Heart left ventricle (tissue), 16 donors: ENCODE data around the gene IMPDH2. TPM values are rescaled to one million over a fixed set of nuclear protein-coding genes. Genes with fewer than 3 reads are reported as not detected.
A peak's percentile ranks its signal among the peaks of the same experiment; 100 is the strongest.

Experiments used
- ATAC-seq, 4 donors: fragments of 200-7000 bp; cut with Tn5 transposase; one replicate each; pipeline ENCODE4 v1.9.1; 2020 to 2022; ENCODE audit warnings: moderate library complexity in 4 of 4, mild to moderate bottlenecking in 3 of 4, moderate number of reproducible peaks in 1 of 4
- DNase-seq, 5 donors: peaks; one replicate each; pipeline ENCODE4 v3.0.0-alpha.2; 2020
- H3K27ac ChIP-seq, 12 donors: fragments of 200-600 bp; sonication (generic) in 4 of 12; one replicate each; pipeline versions ENCODE4 v1.5.0 to v1.8.0; 2016 to 2022; ENCODE audit warnings: mild to moderate bottlenecking in 2 of 12
- H3K27me3 ChIP-seq, 9 donors: fragments of 200-600 bp; sonication (generic) in 2 of 9; one replicate each; pipeline versions ENCODE4 v1.5.1 to v1.8.0; 2016 to 2022; ENCODE audit warnings: mild to moderate bottlenecking in 3 of 9
- H3K36me3 ChIP-seq, 9 donors: fragments of 200-600 bp; sonication (generic) in 2 of 9; one replicate each; pipeline versions ENCODE4 v1.5.0 to v1.8.0; 2018 to 2022; ENCODE audit warnings: mild to moderate bottlenecking in 2 of 9
- H3K4me1 ChIP-seq, 12 donors: fragments of 200-600 bp; sonication (generic) in 4 of 12; one replicate each; pipeline versions ENCODE4 v1.5.0 to v1.8.0; 2016 to 2022; ENCODE audit warnings: mild to moderate bottlenecking in 3 of 12
- H3K4me3 ChIP-seq, 12 donors: fragments of 200-600 bp; sonication (generic) in 4 of 12; one replicate each; pipeline versions ENCODE4 v1.5.0 to v1.8.0; 2017 to 2022; ENCODE audit warnings: mild to moderate bottlenecking in 9 of 12, moderate library complexity in 4 of 12
- H3K9me3 ChIP-seq, 12 donors: fragments of 200-600 bp; sonication (generic) in 4 of 12; one replicate each; pipeline versions ENCODE4 v1.5.0 to v1.8.0; 2016 to 2022; ENCODE audit warnings: mild to moderate bottlenecking in 1 of 12
- POLR2A ChIP-seq, 2 donors: fragments of 450-650 bp; IDR thresholded peaks; one replicate each; pipeline ENCODE4 v1.6.1; 2017; ENCODE audit warnings: antibody characterized with exemption in 2 of 2, mild to moderate bottlenecking in 2 of 2, moderate library complexity in 2 of 2
- WGBS, 4 donors: extraction: QIAGEN DNeasy Blood & Tissue Kit in 2 of 4; methylation state at CpG; one replicate each; pipeline versions ENCODE4 v1.1.5 to v1.1.7; 2013 to 2018; 5-methylcytosine and 5-hydroxymethylcytosine counted together
- intact Hi-C, 10 donors: fragments of 100-400 bp; cut with DNase I; formaldehyde crosslinking; loops; one replicate each; pipeline versions ENCODE4 v1.11.1 to v1.14.2; 2022
- polyA plus RNA-seq, 2 donors: library from polyadenylated mRNA; stranded (reverse); fragments of 200-250 nt; gene quantifications; one replicate each; pipeline ENCODE4 v1.2.3, GENCODE V29; 2013
- total RNA-seq, 9 donors: library from RNA; depleted of rRNA in 2 of 9; stranded (reverse); fragments of >200 nt in 2 of 9; fragmentation: NEBNext Ultra II Directional in 3 of 9; extraction: Animal tissue kit (Norgen Biotek cat#: 25700) in 3 of 9; gene quantifications; one replicate each; pipeline versions ENCODE4 v1.1.0 to v1.2.4, GENCODE V29; 2016 to 2023
- TF ChIP-seq, protein P1 (sequence below), 12 donors: fragments of 200-600 bp; sonication (generic) in 4 of 12; IDR thresholded peaks; one replicate each; pipeline versions ENCODE4 v1.5.0 to v1.8.0; 2018 to 2022; ENCODE audit warnings: antibody characterized with exemption in 12 of 12, mild to moderate bottlenecking in 5 of 12
- donor health status: ischemic (EF 13 %, LVEDD 7.1; RV severe dilation, severe dysfunction).
- donor health status: healthy with polysubstance abuse.
- donor health status: DM: no; HTN: yes; CAD: no.
- donor health status: DM: no; HTN: no; CAD: no.
- donor health status: ischemic (EF 25% LVEDD 6.9; RV normal size, moderate dysfunction).
- donor health status: ischemic (EF 25% LVEDD 5.7; RV mildly dilated, moderate dysfunction).
- donor health status: healthy.
- donor health status: DM: yes; HTN: yes; CAD: no.
- donor health status: ischemic (EF 35%, LVEDD 5.7; RV mildly dilated, moderate dysfunction).
- donor health status: nonischemic (EF 11% LVEDD 7.7; RV severe dilation, severe dysfunction).
- donor health status: DM: yes; HTN: yes; CAD: no.
- donor health status: PGD.
- donor health status: ischemic (EF 29% LVEDD 5.4; RV normal size, mild dysfunction).
- donor health status: nonischemic (EF 23%, LVEDD 6.1; RV moderate dilation, normal function).

The IMPDH2 gene
- total and polyA plus RNA-seq, 11 donors = 35.9 to 116 (median 55.4) TPM

DNA sequence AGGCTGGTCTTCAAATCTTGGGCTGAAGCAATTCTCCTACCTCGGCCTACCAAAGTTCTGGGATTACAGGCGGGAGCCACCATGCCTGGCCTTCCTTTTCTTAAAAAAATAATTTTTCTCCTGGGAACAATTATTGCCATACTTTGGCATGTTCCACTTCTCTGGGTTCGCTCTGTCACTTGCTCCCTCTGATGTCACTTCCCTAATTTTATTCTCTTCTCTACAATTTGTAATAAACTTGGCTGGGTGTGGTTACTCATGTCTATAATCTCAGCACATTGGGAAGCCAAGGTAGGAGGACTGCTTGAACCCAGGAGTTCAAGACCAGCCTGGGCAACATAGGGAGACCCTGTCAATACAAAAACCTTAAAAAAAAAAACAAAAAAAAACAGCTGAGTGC lies 6.1 kb upstream of the IMPDH2 start:
- H3K36me3 ChIP-seq = peaks cover 3 to 99% (median 94%) of the 10 kb centered on the region in 9 donors
- no peak for ATAC-seq
- H3K4me3 ChIP-seq = no peak overlapping the region
- no peak for DNase-seq
- WGBS, 4 donors = 85 to 95% (median 93%) methylated on average over 3 of the region's 3 CpGs
- H3K27me3 ChIP-seq = no peaks in the 10 kb centered on the region
- H3K9me3 ChIP-seq = no peaks in the 10 kb centered on the region
- H3K27ac ChIP-seq = peak overlapping the region in 1 of 12 donors; percentile 7
- peaks cover 0 to 10% (median 0%) of the 10 kb centered on the region in 12 donors for H3K4me1 ChIP-seq
- intact Hi-C loops = no loop called here
- TF ChIP-seq, protein P1, sequence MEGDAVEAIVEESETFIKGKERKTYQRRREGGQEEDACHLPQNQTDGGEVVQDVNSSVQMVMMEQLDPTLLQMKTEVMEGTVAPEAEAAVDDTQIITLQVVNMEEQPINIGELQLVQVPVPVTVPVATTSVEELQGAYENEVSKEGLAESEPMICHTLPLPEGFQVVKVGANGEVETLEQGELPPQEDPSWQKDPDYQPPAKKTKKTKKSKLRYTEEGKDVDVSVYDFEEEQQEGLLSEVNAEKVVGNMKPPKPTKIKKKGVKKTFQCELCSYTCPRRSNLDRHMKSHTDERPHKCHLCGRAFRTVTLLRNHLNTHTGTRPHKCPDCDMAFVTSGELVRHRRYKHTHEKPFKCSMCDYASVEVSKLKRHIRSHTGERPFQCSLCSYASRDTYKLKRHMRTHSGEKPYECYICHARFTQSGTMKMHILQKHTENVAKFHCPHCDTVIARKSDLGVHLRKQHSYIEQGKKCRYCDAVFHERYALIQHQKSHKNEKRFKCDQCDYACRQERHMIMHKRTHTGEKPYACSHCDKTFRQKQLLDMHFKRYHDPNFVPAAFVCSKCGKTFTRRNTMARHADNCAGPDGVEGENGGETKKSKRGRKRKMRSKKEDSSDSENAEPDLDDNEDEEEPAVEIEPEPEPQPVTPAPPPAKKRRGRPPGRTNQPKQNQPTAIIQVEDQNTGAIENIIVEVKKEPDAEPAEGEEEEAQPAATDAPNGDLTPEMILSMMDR (IDR thresholded peaks at IDR 0.05) = no peak
- TF ChIP-seq POLR2A (IDR thresholded peaks at IDR 0.05) = no peak

DNA sequence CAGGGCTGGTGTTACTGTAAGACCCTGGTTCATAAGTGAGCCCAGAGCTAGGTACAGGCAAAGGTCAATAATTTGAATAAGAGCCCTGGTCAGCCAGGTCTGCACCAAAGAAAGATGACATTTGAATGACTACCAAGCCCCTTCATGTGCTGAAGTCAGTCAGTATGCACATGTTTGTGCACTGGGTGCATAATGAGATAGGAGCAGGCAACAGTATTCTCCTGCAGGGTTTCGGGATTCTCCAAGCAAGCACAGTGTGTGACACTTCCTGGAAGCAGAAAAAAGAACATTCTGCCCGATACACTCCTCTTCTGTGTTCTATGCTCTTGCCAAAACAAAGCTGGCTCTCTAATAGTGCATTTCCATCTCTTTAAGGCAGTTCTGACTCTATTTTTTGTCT lies 5.5 kb upstream of the IMPDH2 start:
- Histone ChIP-seq H3K27ac (peak overlapping the region in 1 of 12 donors; percentile 7), H3K9me3 (no peaks in the 10 kb centered on the region), H3K27me3 (no peaks in the 10 kb centered on the region), H3K4me1 (peaks cover 0 to 11% (median under 1%) of the 10 kb centered on the region in 12 donors), H3K36me3 (peaks cover 3 to 99% (median 96%) of the 10 kb centered on the region in 9 donors), H3K4me3 (no peak overlapping the region)
- ATAC-seq (no peak), DNase-seq (no peak)
- WGBS, 4 donors = 90 to 94% (median 93%) methylated on average over 2 of the region's 2 CpGs
- no peak for TF ChIP-seq POLR2A (IDR thresholded peaks at IDR 0.05)
- TF ChIP-seq, protein P1 (IDR thresholded peaks at IDR 0.05) = no peak
- intact Hi-C loops = no loop called here

DNA sequence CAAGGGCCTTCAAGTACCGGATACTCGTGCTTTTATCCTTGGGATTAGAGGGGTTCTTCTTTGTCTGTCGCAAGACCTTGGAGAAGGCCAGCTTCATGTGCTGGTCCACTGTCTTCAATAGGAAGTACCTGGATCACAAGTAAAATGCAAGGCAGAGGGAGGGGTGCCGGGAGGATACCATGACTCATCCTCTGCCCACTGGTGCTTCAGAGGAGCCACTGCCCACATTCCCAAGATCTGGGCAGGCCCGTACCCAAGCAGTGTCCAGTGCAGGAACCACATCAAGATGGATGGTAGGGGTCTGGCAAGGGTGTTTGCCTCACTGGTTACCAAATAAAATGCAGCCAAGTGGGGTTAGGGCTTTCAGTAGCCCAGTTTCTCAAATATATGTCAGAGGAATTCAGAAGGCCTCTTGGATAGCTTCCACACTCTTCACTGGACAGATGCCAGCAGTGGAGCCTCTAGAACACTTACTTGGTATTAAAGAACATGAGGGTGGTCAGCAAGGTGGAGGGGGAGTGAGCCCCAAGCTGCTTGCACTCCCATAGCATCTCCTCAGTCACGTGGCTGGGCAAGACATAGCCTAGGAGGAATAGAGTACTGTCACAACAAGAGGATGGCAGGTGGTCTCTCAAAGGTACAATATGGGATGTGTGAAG lies 3.6 kb upstream of the IMPDH2 start:
- H3K4me1 ChIP-seq = peaks cover 3 to 28% (median 14%) of the 10 kb centered on the region in 12 donors
- H3K4me3 ChIP-seq = no peak overlapping the region
- no peak overlapping the region for H3K27ac ChIP-seq
- no peak for DNase-seq
- TF ChIP-seq POLR2A (IDR thresholded peaks at IDR 0.05) = no peak
- TF ChIP-seq, protein P1 (IDR thresholded peaks at IDR 0.05) = no peak
- H3K27me3 ChIP-seq = no peaks in the 10 kb centered on the region
- no peaks in the 10 kb centered on the region for H3K9me3 ChIP-seq
- 87 to 92% (median 91%) methylated on average over 6 of the region's 6 CpGs for WGBS, 4 donors
- intact Hi-C loops = no loop called here
- H3K36me3 ChIP-seq = peaks cover 3 to 82% (median 77%) of the 10 kb centered on the region in 9 donors
- no peak for ATAC-seq

DNA sequence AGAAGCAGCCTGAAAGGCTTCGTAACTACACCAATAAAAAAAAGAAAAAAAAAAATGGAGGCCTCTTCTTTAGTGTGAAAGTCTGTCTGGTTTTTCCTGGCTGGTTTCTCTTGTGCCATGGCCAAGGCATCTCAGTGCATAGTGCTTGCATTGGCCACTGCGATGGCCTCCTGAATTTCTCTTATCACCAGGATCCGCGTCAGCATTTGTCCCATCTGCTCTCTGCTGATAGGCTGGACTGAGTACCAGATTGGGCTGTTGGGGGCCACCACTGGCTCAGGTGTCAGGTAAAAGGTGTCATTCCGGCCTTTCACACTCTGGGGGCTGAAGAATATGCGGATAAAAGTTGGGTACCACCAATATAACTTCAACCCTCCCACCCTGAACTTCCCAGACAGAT lies 1.1 kb upstream of the IMPDH2 start:
- no peak for TF ChIP-seq POLR2A (IDR thresholded peaks at IDR 0.05)
- TF ChIP-seq, protein P1 (IDR thresholded peaks at IDR 0.05) = no peak
- DNase-seq (no peak), ATAC-seq (no peak)
- H3K4me3 ChIP-seq = no peak overlapping the region
- peaks cover 0 to 82% (median 74%) of the 10 kb centered on the region in 9 donors for H3K36me3 ChIP-seq
- peak overlapping the region in 2 of 12 donors; percentile 91 to 98 for H3K27ac ChIP-seq
- peaks cover 3 to 39% (median 16%) of the 10 kb centered on the region in 12 donors for H3K4me1 ChIP-seq
- intact Hi-C loops = no loop called here
- H3K9me3 ChIP-seq = no peaks in the 10 kb centered on the region
- no peaks in the 10 kb centered on the region for H3K27me3 ChIP-seq
- WGBS, 4 donors = 83 to 87% (median 86%) methylated on average over 6 of the region's 6 CpGs
